Endothelial cell of umbilical vein (primary cell): Measurements from ENCODE around the gene CCDC124. TPM values are rescaled to one million over a fixed set of nuclear protein-coding genes. Genes with fewer than 3 reads are reported as not detected.

Experiments used
- BruUV-seq: library from RNA; stranded (reverse); fragments of 400-500 nt; replicated peaks from 2 replicates; lab custom pipeline; 2021; lab: Mats Ljungman, UMichigan
- CTCF ChIA-PET: fragments of 300-600, 350-600 bp; sonication (Branson Sonifier 250); formaldehyde crosslinking; loops from one replicate; lab custom pipeline; 2021; ENCODE audit warnings: antibody characterized with exemption, inconsistent platforms; lab: Charles Lee
- POLR2A ChIA-PET: fragments of 300-600, 350-600 bp; sonication (Branson Sonifier 250); formaldehyde crosslinking; loops from one replicate; lab custom pipeline; 2021; ENCODE audit warnings: antibody characterized with exemption, inconsistent platforms; lab: Charles Lee
- DNase-seq: peaks from one replicate; pipeline ENCODE4 v3.0.0-alpha.2; 2011; ENCODE audit warnings: low read depth, low spot score
- FAIRE-seq: peaks from 2 replicates; lab custom pipeline; 2011; peaks lifted over from hg19 to GRCh38; lab: Jason Lieb, UNC
- H2AFZ ChIP-seq: 2 replicates; pipeline ENCODE4 v1.6.0; 2012; ENCODE audit warnings: low read depth, low read length, control low read depth, inconsistent platforms
- H3K27ac ChIP-seq: 2 replicates; pipeline ENCODE4 v1.5.1; 2011; ENCODE audit warnings: low read depth, mild to moderate bottlenecking, control low read depth, low read length, moderate library complexity; ENCODE audit not compliant: insufficient read depth
- H3K27me3 ChIP-seq, 2 experiments: 2 replicates each; pipeline versions ENCODE4 v1.6.0 to v1.6.1; 2011; ENCODE audit warnings: low read length in 2 of 2, mixed read lengths in 1 of 2; ENCODE audit not compliant: control insufficient read depth in 2 of 2, insufficient read depth in 2 of 2
- H3K36me3 ChIP-seq, 2 experiments: 2 replicates in 1 of 2; 3 replicates in 1 of 2; pipeline ENCODE4 v1.5.1; 2011; ENCODE audit warnings: low read length in 2 of 2, mild to moderate bottlenecking in 1 of 2, moderate library complexity in 1 of 2; ENCODE audit not compliant: control insufficient read depth in 2 of 2, insufficient read depth in 2 of 2; ENCODE audit errors: extremely low read depth in 1 of 2
- H3K4me1 ChIP-seq: 3 replicates; pipeline ENCODE4 v1.5.1; 2011; ENCODE audit warnings: mild to moderate bottlenecking, low read length; ENCODE audit not compliant: control insufficient read depth, insufficient read depth; ENCODE audit errors: extremely low read depth
- H3K4me2 ChIP-seq: 2 replicates; pipeline ENCODE4 v1.6.1; 2011; ENCODE audit warnings: low read length, control low read depth, mixed read lengths; ENCODE audit not compliant: insufficient read depth
- H3K4me3 ChIP-seq, 3 experiments: fragments of 200-600 bp in 1 of 3; sonication (generic), shearing (Covaris generic) in 1 of 3; replicated peaks in 1 of 3; 2 replicates each; pipeline ENCODE4 v1.5.1; 2011 to 2016; ENCODE audit warnings: control low read depth in 3 of 3, low read length in 3 of 3, mild to moderate bottlenecking in 2 of 3, inconsistent platforms in 1 of 3, low read depth in 1 of 3, moderate library complexity in 1 of 3; ENCODE audit not compliant: insufficient read depth in 1 of 3
- H3K79me2 ChIP-seq: 2 replicates; pipeline ENCODE4 v1.6.0; 2012; ENCODE audit warnings: low read length, inconsistent platforms; ENCODE audit not compliant: control insufficient read depth, insufficient read depth
- H3K9ac ChIP-seq: replicated peaks from 2 replicates; pipeline ENCODE3; 2011; ENCODE audit warnings: low read length, control low read depth; ENCODE audit not compliant: insufficient read depth; ENCODE audit errors: extremely low read depth
- H3K9me1 ChIP-seq: replicated peaks from 3 replicates; pipeline ENCODE4 v1.6.0; 2011; ENCODE audit warnings: mild to moderate bottlenecking, low read length; ENCODE audit not compliant: control insufficient read depth, insufficient read depth; ENCODE audit errors: extremely low read depth
- H3K9me3 ChIP-seq: replicated peaks from 2 replicates; pipeline ENCODE4 v1.5.1; 2012; ENCODE audit warnings: low read length, inconsistent platforms; ENCODE audit not compliant: control insufficient read depth, insufficient read depth
- H4K20me1 ChIP-seq: replicated peaks from 2 replicates; pipeline ENCODE3; 2011; ENCODE audit warnings: mild to moderate bottlenecking, low read length; ENCODE audit not compliant: control insufficient read depth, insufficient read depth; ENCODE audit errors: extremely low read depth
- FOS ChIP-seq: IDR thresholded peaks from 2 replicates; pipeline ENCODE4 v1.6.1; 2011; ENCODE audit warnings: mild to moderate bottlenecking, low read length, moderate library complexity, borderline replicate concordance; ENCODE audit not compliant: insufficient read depth
- GATA2 ChIP-seq: IDR thresholded peaks from 2 replicates; pipeline ENCODE4 v1.7.0; 2011; ENCODE audit warnings: low read depth, mild to moderate bottlenecking, moderate library complexity, mixed read lengths, low read length; ENCODE audit not compliant: insufficient read length, insufficient read depth
- dilution Hi-C: fragments of 300-500 bp; cut with MboI; formaldehyde crosslinking; loops from one replicate; pipeline ENCODE4 v1.15.0; 2019; ENCODE audit warnings: low sequenced_read_pairs; ENCODE audit not compliant: extremely low pct_ligation_motif_present
- intact Hi-C: fragments of 100-400 bp; cut with micrococcal nuclease; formaldehyde crosslinking; loops from one replicate; pipeline ENCODE4 v1.10.0; 2022
- polyA plus RNA-seq, 4 experiments: library from polyadenylated mRNA; depleted of rRNA in 3 of 4; stranded (reverse) in 3 of 4; unstranded in 1 of 4; fragments of >200 nt; gene quantifications; 2 replicates each; pipeline versions ENCODE4 v1.2.1 to v1.2.3, GENCODE V29; 2011 to 2012; ENCODE audit warnings: missing spikeins in 1 of 4
- total RNA-seq: library from RNA; stranded (reverse); gene quantifications from 2 replicates; pipeline ENCODE4 v1.2.3, GENCODE V29; 2021
- TF ChIP-seq, protein P1 (sequence below), 2 donors: IDR thresholded peaks; 1 replicate in 1 of 2; 2 replicates in 1 of 2; pipeline ENCODE4 v1.5.1; 2011; ENCODE audit warnings: low read length in 2 of 2, mild to moderate bottlenecking in 2 of 2, moderate library complexity in 2 of 2, control low read depth in 1 of 2, inconsistent platforms in 1 of 2, low read depth in 1 of 2; ENCODE audit not compliant: insufficient read depth in 1 of 2; ENCODE audit errors: extremely low read depth in 1 of 2

The CCDC124 gene
- total and polyA plus RNA-seq, 2 donors (not counting 3 experiments of a cell fraction or from before 2014, with no cell fraction given): 101 to 115 TPM

DNA sequence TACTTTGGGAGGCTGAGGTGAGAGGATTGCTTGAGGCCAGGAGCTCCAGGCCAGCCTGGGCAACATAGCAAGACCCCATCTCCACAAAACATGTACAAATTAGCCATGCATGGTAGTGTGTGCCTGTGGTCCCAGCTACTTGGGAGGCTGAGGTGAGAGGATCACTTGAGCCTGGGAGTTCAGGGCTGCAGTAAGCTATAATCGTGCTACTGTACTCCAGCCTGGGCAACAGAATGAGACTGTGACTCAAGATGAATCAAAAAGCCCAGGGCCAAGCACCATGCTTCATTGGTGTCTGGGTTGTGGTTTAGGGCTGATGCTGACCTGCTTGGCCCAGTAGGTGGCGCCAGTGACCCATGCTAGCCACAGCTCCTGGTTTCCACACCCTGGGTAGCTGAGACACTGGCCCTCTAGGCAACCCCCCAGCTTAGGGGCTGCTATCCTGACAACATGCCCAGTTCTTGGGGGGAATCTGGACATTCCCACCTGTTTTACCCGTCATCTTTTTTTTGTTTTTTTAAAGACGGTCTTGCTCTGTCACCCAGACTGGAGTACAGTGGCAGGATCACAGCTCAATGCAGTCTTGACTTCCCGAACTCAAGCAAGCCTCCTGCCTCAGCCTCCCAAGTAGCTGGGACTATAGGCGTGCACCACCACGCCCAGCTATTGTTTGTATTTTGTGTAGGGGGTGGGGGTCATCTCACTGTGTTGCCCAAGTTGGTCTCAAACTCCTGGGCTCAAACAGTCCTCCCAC lies 5.5 kb downstream of the CCDC124 start:
- Histone ChIP-seq H3K4me3 (no peak overlapping the region), H3K27me3 (no peaks in the 10 kb centered on the region), H3K4me2 (no peak overlapping the region), H2AFZ (no peak overlapping the region), H3K79me2 (peaks cover 11% of the 10 kb centered on the region), H4K20me1 (no peaks in the 10 kb centered on the region), H3K4me1 (peaks cover 7% of the 10 kb centered on the region), H3K9me3 (no peaks in the 10 kb centered on the region), H3K27ac (no peak overlapping the region), H3K9me1 (no peaks in the 10 kb centered on the region), H3K36me3 (peaks cover 3 to 10% of the 10 kb centered on the region in 2 experiments), H3K9ac (no peak overlapping the region)
- TF ChIP-seq, protein P1, sequence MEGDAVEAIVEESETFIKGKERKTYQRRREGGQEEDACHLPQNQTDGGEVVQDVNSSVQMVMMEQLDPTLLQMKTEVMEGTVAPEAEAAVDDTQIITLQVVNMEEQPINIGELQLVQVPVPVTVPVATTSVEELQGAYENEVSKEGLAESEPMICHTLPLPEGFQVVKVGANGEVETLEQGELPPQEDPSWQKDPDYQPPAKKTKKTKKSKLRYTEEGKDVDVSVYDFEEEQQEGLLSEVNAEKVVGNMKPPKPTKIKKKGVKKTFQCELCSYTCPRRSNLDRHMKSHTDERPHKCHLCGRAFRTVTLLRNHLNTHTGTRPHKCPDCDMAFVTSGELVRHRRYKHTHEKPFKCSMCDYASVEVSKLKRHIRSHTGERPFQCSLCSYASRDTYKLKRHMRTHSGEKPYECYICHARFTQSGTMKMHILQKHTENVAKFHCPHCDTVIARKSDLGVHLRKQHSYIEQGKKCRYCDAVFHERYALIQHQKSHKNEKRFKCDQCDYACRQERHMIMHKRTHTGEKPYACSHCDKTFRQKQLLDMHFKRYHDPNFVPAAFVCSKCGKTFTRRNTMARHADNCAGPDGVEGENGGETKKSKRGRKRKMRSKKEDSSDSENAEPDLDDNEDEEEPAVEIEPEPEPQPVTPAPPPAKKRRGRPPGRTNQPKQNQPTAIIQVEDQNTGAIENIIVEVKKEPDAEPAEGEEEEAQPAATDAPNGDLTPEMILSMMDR (IDR thresholded peaks at IDR 0.05; ENCODE audit: extremely low read depth in 1 of 2, insufficient read depth in 1 of 2, low read depth in 1 of 2, low read length in 2 of 2): peak; percentile 87 to 96
- TF ChIP-seq GATA2 (no peak), FOS (peak; percentile 13)
- BruUV-seq: no TSS peak
- POLR2A ChIA-PET: no interaction called here
- FAIRE-seq (peak; percentile 90), DNase-seq (peak; percentile 64)
- intact Hi-C loops (loop anchor here (1.0 to 5.0 kb wide), 2 partner anchors 59 to 119 kb away; no protein-coding TSS in a partner anchor), dilution Hi-C loops (no loop called here)
- CTCF ChIA-PET: interaction anchor here (0.6 to 3.5 kb wide), 25 partner anchors 9 to 314 kb away, joined by 3 to 203 read pairs (median 4); partner anchors contain the start of genes ARRDC2, PIK3R2 and SLC5A5
